GM18499 (cell line): Measurements from ENCODE around the gene RAD51B.

Experiments used
- ATAC-seq: cut with Tn5 transposase; IDR thresholded peaks from one replicate; pipeline ENCODE4 v1.9.1; 2021; ENCODE audit warnings: moderate number of reproducible peaks; ENCODE audit not compliant: insufficient read depth, unreplicated experiment

The RAD51B gene

DNA sequence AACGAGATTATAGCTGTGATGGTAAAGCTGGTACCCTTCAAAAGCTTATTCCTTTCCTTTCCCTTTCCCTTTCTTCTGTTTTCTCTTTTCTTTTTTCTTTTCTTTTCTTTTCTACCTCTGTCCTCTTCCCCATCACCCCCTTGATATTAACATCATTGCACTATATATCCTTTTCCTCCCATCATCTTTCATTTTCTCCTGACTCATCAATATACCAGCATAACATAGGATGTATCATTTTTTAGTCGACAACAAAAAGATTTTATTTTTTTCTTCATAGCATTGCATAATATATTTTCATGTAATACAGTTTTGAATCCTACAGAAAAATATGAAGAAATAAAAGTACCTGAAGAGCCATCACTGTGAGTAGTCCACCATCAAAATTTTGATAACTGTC, 230.6 kb downstream of the RAD51B start:
- ATAC-seq = no peak

DNA sequence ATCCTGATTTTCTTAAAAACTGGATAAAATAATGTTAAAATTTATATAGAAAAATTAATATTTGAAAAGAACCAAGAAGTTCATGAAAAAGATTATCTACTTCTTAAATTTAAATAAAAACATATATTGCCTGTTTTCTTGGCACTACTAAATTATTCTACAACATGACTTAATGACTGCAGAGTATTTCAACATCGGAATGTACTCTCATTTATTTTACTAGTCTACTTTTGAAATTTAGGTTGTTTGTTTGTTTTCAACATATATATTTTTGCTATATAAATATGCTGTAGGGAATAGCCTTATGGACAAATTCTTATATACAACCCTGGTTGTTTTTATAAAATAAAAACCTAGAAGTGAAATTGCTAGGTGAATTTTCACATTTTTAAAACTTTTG, 231.6 kb downstream of the RAD51B start:
- ATAC-seq = no peak

GRCh38 chr14:68060198-68060597, 240.6 kb downstream of the RAD51B start:
- ATAC-seq = no peak

GRCh38 chr14:68062651-68063050, 243.1 kb downstream of the RAD51B start:
- no peak for ATAC-seq

GRCh38 chr14:68065322-68065721, 245.7 kb downstream of the RAD51B start:
- no peak for ATAC-seq

- no peak for ATAC-seq
These were observed 255.3 kb downstream of the RAD51B start for GRCh38 chr14:68074765-68075381.

DNA sequence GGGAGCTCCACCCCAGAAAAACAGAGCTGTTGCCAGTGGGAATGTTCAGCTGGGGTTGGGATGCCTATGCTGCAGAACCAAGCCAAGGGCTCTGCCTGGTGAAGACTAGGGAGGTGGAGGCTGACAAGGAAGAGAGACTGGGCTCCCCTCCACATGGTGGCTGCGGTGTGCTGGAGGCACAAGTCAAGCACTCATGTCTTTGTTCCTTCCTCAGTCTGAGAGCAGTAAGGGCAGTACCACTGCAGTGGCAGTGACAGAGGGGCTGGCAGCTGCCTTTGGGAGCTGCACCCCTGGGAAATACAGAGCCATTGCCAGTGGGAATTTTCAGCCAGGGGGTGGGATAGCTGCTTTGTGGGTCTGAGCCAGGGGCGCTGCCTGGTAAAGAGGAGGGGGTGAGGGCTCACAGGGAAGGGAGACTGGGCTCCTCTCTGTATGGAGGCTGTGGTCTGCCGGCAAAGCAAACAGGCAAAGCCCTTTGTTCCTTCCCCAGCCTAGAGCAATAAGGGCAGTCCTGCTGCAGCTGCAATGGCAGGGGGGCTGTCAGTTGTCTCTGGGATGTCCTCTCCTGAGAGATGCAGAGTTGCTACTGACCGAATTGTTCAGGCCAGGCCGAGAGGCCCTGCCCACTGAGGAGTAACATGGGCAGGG, 255.9 kb downstream of the RAD51B start:
- no peak for ATAC-seq

GRCh38 chr14:68076451-68076850, 256.9 kb downstream of the RAD51B start:
- ATAC-seq = no peak

DNA sequence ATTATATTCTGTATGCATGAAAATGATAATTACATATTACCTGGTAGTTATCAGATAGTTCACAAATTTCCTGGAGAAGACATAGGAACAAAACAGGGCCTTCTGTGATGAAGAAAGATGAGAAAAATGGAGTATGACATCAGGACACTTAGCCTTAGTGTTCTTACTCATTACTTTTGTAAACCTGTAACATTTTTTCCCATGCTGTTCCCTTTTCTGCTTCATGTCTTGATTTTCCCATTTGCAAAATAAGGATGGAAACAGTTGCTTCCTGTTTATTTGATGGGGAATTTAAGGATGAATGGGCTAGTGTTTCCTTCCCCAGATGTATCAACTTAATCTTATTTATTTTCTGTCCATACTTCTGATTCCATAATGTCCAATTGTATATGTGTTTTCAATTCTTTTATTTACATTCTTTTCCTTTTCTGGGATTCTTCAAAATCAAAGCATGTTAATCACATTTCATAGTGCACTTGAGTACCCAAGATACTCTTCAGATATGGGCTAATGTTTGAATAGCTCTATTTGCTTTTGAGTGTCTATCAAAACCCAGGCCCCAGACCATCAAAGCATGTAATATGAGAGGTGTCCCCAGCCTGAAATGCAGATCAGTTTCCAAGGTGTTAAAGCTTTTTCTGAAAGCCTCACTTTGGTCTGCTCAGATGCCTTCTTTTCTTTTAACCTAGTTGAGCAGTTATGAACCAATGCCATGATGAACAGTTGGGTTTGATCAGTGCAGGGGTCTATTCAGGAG, 260.5 kb downstream of the RAD51B start:
- ATAC-seq = no peak

- ATAC-seq = no peak
These were observed 261.9 kb downstream of the RAD51B start for GRCh38 chr14:68081489-68081888.

DNA sequence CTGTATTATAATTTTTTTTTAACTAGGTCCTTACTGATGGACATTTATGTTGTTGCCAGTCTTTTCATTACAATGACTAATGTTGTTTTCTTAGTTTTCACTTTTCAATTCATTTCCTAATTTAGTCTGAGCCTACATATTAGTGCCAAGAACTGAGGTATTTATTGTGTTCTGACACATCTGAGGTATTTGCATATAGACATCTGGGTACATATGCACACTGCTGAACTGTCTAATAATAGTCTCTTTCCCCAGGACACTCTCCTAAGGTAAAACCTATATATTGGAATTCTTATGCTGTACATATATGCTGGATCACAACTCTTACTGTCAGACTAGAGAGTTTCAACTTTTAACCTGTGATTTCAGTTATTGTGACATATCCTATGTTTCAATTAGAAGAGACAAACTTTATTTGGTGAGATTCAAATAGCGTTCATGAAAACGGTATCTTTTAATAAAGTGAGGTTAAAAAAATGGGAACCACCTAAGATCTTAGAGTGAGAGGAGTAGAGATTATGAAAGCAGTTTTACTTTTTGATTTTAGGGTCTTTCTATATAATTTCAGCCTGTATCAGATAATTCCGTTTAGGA, 263.2 kb downstream of the RAD51B start:
- no peak for ATAC-seq

GRCh38 chr14:68084256-68084655, 264.7 kb downstream of the RAD51B start:
- no peak for ATAC-seq

DNA sequence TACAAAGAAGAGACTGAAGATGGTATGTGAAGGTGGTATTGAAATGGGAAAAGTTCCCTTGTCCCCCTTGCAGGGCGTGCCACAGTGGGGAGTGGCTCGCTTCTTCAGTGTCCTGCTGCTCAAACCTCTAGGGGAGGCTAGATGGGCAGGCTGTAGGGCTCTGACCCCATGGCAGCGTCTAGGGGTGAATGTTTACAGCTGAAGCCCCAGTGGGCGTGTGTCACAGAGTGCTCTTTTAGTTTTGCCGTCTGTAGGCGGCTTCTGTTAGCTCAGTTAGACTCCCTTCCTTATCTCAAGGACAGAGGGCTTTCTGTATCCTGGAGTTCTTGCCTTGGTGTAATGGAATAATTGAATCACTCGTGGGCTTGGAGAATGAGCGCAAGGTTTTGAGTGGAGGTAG, 266.2 kb downstream of the RAD51B start:
- ATAC-seq = no peak

- no peak for ATAC-seq
These were observed 268.9 kb downstream of the RAD51B start for GRCh38 chr14:68088451-68088854.

DNA sequence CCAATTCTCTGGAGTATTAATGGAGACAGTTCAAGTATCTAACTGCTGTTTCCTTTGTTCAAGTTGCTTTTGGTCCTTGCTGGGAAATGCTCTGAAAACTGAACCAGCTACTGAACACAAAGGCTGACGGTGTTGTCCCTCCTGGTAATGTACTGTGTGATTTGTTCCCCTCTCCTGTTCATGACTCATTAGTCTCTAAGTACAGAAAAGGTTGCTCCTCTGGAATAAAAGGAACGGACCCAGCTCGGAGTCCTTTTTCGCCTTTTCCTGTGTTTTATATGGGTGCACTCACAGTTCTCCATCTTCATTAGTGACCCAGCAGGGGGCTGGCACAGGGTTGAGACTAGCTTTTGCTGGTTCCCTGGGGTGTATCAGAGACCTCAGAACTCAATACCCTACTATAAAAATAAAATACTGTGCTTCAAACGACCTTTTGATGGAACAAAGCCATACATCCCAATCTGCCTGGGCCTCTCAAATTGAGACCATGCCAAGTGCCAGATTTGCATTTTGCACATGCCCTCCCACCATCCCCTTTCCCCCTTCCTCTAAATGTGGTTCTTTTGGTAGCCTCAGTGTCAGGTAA, 269.7 kb downstream of the RAD51B start:
- ATAC-seq = no peak

DNA sequence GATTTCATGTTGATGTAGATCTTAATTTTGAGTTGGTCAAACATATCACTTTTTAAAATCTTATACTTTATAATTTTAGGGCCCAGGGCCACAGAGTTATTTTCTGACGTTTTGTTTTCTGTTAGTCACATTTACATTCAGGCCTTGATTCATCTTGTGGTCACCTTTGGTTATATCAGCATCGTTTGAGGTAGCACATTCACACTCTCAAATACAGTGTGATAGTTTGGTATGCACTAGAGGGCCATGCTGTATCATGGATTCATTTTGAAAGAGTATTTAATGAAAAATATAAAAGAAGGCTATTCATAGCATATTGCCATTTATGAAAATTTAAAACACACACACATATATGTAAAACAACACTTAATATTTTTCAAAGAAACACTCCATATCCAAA, 274.6 kb downstream of the RAD51B start:
- ATAC-seq = no peak

GRCh38 chr14:68094752-68095151, 275.2 kb downstream of the RAD51B start:
- ATAC-seq = no peak

GRCh38 chr14:68097727-68098126, 278.1 kb downstream of the RAD51B start:
- no peak for ATAC-seq

- no peak for ATAC-seq
These were observed 279.3 kb downstream of the RAD51B start for GRCh38 chr14:68098834-68099233.

GRCh38 chr14:68099495-68100045, 280.0 kb downstream of the RAD51B start:
- ATAC-seq = no peak
